SKM-1 (cell line): ENCODE results near the gene JARID2.

Experiments used
- DNase-seq: peaks from one replicate; lab custom pipeline; 2025; ENCODE audit not compliant: unreplicated experiment; lab: John Stamatoyannopoulos, UW

The JARID2 gene

GRCh38 chr6:15502446-15503345 lies 256.8 kb downstream of the JARID2 start:
- no peak for DNase-seq

GRCh38 chr6:15503346-15503680 lies 257.4 kb downstream of the JARID2 start:
- no peak for DNase-seq

GRCh38 chr6:15504040-15504495 lies 258.2 kb downstream of the JARID2 start:
- DNase-seq, result no peak

GRCh38 chr6:15504581-15505350 lies 258.9 kb downstream of the JARID2 start:
- DNase-seq, result no peak

- DNase-seq, result no peak
Observed at GRCh38 chr6:15505463-15505918, 259.6 kb downstream of the JARID2 start.

- no peak for DNase-seq
Observed at GRCh38 chr6:15506066-15506465, 260.2 kb downstream of the JARID2 start.

- DNase-seq, result no peak
Observed at GRCh38 chr6:15507221-15507620, 261.4 kb downstream of the JARID2 start.

GRCh38 chr6:15507746-15508145 lies 261.9 kb downstream of the JARID2 start:
- no peak for DNase-seq

- no peak for DNase-seq
Observed at GRCh38 chr6:15508441-15508871, 262.6 kb downstream of the JARID2 start.

- DNase-seq, result no peak
Observed at GRCh38 chr6:15508931-15509330, 263.1 kb downstream of the JARID2 start.

GRCh38 chr6:15509335-15509933 lies 263.6 kb downstream of the JARID2 start:
- no peak for DNase-seq

- no peak for DNase-seq
Observed at GRCh38 chr6:15510121-15510520, 264.3 kb downstream of the JARID2 start.

- no peak for DNase-seq
Observed at GRCh38 chr6:15510536-15511247, 264.8 kb downstream of the JARID2 start.

- no peak for DNase-seq
Observed at GRCh38 chr6:15511248-15512125, 265.6 kb downstream of the JARID2 start.

GRCh38 chr6:15512126-15512525 lies 266.3 kb downstream of the JARID2 start:
- DNase-seq, result no peak

- DNase-seq, result no peak
Observed at GRCh38 chr6:15512721-15513120, 266.9 kb downstream of the JARID2 start.

GRCh38 chr6:15513131-15513771 lies 267.4 kb downstream of the JARID2 start:
- DNase-seq, result no peak

GRCh38 chr6:15513801-15514711 lies 268.2 kb downstream of the JARID2 start:
- no peak for DNase-seq
